ENCODE data around the gene BMS1. TPM values are rescaled to one million over a fixed set of nuclear protein-coding genes. Genes with fewer than 3 reads are reported as not detected.
A peak's percentile ranks its signal among the peaks of the same experiment; 100 is the strongest.

BMS1 gene
- total RNA-seq, 1 experiment from 2014 or later, result 35.9 TPM

DNA sequence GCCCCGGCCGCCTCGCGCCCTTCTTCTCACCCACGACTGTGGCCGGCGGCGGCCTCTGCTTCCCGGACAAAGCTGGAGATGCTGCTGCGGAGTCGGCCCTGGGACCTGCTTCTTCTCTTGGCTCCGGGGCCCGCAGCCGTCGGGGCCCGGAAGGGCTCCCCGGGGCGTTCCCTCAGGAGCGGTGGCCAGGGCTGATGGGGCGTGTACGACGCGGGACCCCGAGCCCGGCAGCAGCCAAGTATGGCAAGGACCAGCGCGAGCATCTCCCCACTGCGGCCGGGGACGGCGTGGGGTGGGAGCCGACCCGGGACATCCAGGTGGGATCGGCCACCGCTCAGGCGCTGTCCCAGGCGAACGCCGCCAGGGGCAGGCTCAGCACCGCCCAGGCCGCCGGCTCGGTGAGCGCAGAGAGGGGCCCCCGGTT lies 27.6 kb upstream of the BMS1 start:
- intact Hi-C loops (cut with micrococcal nuclease; ENCODE audit: unreplicated experiment), result no loop called here
- DNase-seq (ENCODE audit: low spot score), result no peak
- Histone ChIP-seq H3K9me3 (ENCODE audit: low read depth, low read length, poor library complexity, severe bottlenecking) (no peaks in the 10 kb centered on the region), H3K36me3 (ENCODE audit: insufficient read depth, low read length, poor library complexity, severe bottlenecking) (no peaks in the 10 kb centered on the region), H3K4me1 (ENCODE audit: insufficient read depth, low read length, poor library complexity, severe bottlenecking) (peaks cover 13% of the 10 kb centered on the region), H3K27me3 (replicated peaks; ENCODE audit: insufficient read depth, low read depth, low read length, poor library complexity) (peaks cover 43% of the 10 kb centered on the region), H3K27ac (ENCODE audit: low read depth, low read length, poor library complexity, severe bottlenecking) (no peak overlapping the region), H3K4me3 (ENCODE audit: low read depth, low read length, poor library complexity, severe bottlenecking) (peak overlapping the region; percentile 45)
- no peak for TF ChIP-seq EZH2 (IDR thresholded peaks at IDR 0.05; ENCODE audit: borderline replicate concordance, low read depth, low read length, poor library complexity, severe bottlenecking)
- TF ChIP-seq, protein P1, sequence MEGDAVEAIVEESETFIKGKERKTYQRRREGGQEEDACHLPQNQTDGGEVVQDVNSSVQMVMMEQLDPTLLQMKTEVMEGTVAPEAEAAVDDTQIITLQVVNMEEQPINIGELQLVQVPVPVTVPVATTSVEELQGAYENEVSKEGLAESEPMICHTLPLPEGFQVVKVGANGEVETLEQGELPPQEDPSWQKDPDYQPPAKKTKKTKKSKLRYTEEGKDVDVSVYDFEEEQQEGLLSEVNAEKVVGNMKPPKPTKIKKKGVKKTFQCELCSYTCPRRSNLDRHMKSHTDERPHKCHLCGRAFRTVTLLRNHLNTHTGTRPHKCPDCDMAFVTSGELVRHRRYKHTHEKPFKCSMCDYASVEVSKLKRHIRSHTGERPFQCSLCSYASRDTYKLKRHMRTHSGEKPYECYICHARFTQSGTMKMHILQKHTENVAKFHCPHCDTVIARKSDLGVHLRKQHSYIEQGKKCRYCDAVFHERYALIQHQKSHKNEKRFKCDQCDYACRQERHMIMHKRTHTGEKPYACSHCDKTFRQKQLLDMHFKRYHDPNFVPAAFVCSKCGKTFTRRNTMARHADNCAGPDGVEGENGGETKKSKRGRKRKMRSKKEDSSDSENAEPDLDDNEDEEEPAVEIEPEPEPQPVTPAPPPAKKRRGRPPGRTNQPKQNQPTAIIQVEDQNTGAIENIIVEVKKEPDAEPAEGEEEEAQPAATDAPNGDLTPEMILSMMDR (conservative IDR thresholded peaks at IDR 0.05; ENCODE audit: low read depth, low read length), result no peak
- POLR2A ChIA-PET (ENCODE audit: low non-redundant PET), result no interaction called here
- no TSS peak for BruUV-seq (replicated peaks)
- CTCF ChIA-PET, result no interaction called here

DNA sequence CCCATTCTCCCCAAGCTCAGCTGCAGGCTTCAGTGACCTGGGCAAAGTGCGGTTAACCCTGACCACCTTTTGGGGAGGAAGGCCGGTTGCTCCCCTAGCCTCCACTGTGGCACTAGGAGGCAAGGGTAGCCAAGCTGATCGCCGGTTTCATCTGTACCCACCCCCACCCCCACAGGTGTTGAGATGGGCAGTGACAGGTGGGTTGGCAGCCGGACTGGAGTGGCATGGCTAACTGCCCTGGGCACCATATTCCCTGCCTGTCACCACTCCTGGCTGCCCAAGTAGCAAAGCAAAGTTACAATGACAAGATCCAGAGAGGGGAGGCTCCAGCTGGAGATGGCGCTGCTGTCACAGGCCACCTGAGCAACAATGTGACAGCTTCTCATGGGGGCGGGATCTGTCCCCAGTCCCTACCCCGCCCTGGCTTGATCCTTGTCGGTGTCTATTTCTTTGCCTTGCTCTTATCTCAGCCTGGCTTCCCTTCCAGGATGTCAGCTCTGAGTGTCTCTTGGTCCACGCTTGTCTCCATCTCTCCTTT lies 27.0 kb upstream of the BMS1 start:
- POLR2A ChIA-PET (ENCODE audit: low non-redundant PET), result no interaction called here
- Histone ChIP-seq H3K27ac (ENCODE audit: low read depth, low read length, poor library complexity, severe bottlenecking) (no peak overlapping the region), H3K36me3 (ENCODE audit: insufficient read depth, low read length, poor library complexity, severe bottlenecking) (no peaks in the 10 kb centered on the region), H3K4me1 (ENCODE audit: insufficient read depth, low read length, poor library complexity, severe bottlenecking) (peaks cover 13% of the 10 kb centered on the region), H3K27me3 (replicated peaks; ENCODE audit: insufficient read depth, low read depth, low read length, poor library complexity) (peaks cover 48% of the 10 kb centered on the region), H3K4me3 (ENCODE audit: low read depth, low read length, poor library complexity, severe bottlenecking) (no peak overlapping the region), H3K9me3 (ENCODE audit: low read depth, low read length, poor library complexity, severe bottlenecking) (no peaks in the 10 kb centered on the region)
- no TSS peak for BruUV-seq (replicated peaks)
- DNase-seq (ENCODE audit: low spot score), result no peak
- no peak for TF ChIP-seq EZH2 (IDR thresholded peaks at IDR 0.05; ENCODE audit: borderline replicate concordance, low read depth, low read length, poor library complexity, severe bottlenecking)
- TF ChIP-seq, protein P1 (conservative IDR thresholded peaks at IDR 0.05; ENCODE audit: low read depth, low read length), result no peak
- CTCF ChIA-PET, result no interaction called here
- intact Hi-C loops (cut with micrococcal nuclease; ENCODE audit: unreplicated experiment), result no loop called here

DNA sequence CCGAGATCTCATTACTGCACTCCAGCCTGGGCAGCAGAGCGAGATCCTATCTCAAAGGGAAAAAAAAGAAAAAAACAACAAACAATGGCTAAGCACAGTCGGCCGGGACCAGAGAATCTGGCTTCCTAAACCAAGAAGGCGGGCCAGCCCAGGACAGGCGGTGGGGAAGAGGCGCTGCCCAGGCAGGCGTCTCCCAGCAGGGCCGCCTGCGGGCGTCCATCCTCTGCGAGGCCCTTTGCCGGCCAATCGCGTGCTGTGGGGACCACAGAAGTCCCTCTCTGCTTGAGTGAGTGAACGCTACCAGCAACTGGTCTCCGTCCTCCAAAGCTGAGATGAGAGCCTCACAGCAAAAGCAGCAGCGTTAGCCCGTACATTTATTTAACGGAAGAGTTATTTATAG lies 14.7 kb upstream of the BMS1 start:
- ChIA-PET CTCF (no interaction called here), POLR2A (ENCODE audit: low non-redundant PET) (no interaction called here)
- no peak overlapping the region for H3K4me3 ChIP-seq (ENCODE audit: low read depth, low read length, poor library complexity, severe bottlenecking)
- no peak for DNase-seq (ENCODE audit: low spot score)
- H3K27ac ChIP-seq (ENCODE audit: low read depth, low read length, poor library complexity, severe bottlenecking), result no peak overlapping the region
- intact Hi-C loops (cut with micrococcal nuclease; ENCODE audit: unreplicated experiment), result no loop called here
- peaks cover 5% of the 10 kb centered on the region for H3K27me3 ChIP-seq (replicated peaks; ENCODE audit: insufficient read depth, low read depth, low read length, poor library complexity)
- no peaks in the 10 kb centered on the region for H3K36me3 ChIP-seq (ENCODE audit: insufficient read depth, low read length, poor library complexity, severe bottlenecking)
- no peak for TF ChIP-seq EZH2 (IDR thresholded peaks at IDR 0.05; ENCODE audit: borderline replicate concordance, low read depth, low read length, poor library complexity, severe bottlenecking)
- TF ChIP-seq, protein P1 (conservative IDR thresholded peaks at IDR 0.05; ENCODE audit: low read depth, low read length), result no peak
- no peaks in the 10 kb centered on the region for H3K4me1 ChIP-seq (ENCODE audit: insufficient read depth, low read length, poor library complexity, severe bottlenecking)
- H3K9me3 ChIP-seq (ENCODE audit: low read depth, low read length, poor library complexity, severe bottlenecking), result no peaks in the 10 kb centered on the region
- BruUV-seq (replicated peaks), result no TSS peak
